ENCODE measurements around the gene COA6. TPM values are rescaled to one million over a fixed set of nuclear protein-coding genes. Genes with fewer than 3 reads are reported as not detected.

The COA6 gene
- total and polyA plus RNA-seq, 2 of the 13 experiments (the other 11 are each of a cell fraction or from before 2014, with no cell fraction given), result 32.4 to 104 TPM

GRCh38 chr1:234355782-234356510 lies 17.3 kb upstream of the COA6 start:
- H3K4me2 ChIP-seq (ENCODE audit: low read depth, low read length), result peak overlapping the region; percentile 62
- H3K27me3 ChIP-seq (ENCODE audit: control insufficient read depth in 1 of 2, insufficient read depth in 2 of 2, low read length in 2 of 2), result no peaks in the 10 kb centered on the region; a peak in 1 of 5 replicates
- BruUV-seq (replicated peaks), result no TSS peak
- peaks cover 29% of the 10 kb centered on the region for H3K4me1 ChIP-seq (ENCODE audit: insufficient read depth, low read length)
- no peak overlapping the region for H2AFZ ChIP-seq (ENCODE audit: low read length)
- WGBS (ENCODE audit: low lambda C conversion rate), result 24% methylated on average over 3 of the region's 3 CpGs
- CTCF ChIA-PET (ENCODE audit: low intra/inter-chr PET ratio, low total read pairs), result no interaction called here
- intact Hi-C loops (cut with micrococcal nuclease; ENCODE audit: unreplicated experiment), result no loop called here
- H3K9ac ChIP-seq (ENCODE audit: insufficient read depth, low read depth, low read length), result no peak overlapping the region
- ATAC-seq (peak; percentile 54; the same call in 1 of the 3 replicates), DNase-seq (ENCODE audit: low spot score) (peak; percentile 11), FAIRE-seq (peak; percentile 15)
- POLR2A ChIA-PET, result interaction anchor here (1.1 to 1.3 kb wide), 2 partner anchors 15 to 28 kb away, joined by 6 read pairs; no protein-coding TSS in a partner anchor
- no peaks in the 10 kb centered on the region for H3K9me3 ChIP-seq (ENCODE audit: low read length)
- in situ Hi-C loops (cut with HindIII; ENCODE audit: extremely low pct_ligation_motif_present, low pct_unique_long_range_greater_than_20kb), result no loop called here
- peaks cover 3% of the 10 kb centered on the region for H3K79me2 ChIP-seq (ENCODE audit: insufficient read depth, low read length)
- no peaks in the 10 kb centered on the region for H3K36me3 ChIP-seq (replicated peaks in 1 of 2; ENCODE audit: control insufficient read depth in 1 of 2, insufficient read depth in 2 of 2, low read length in 2 of 2)
- H4K20me1 ChIP-seq (ENCODE audit: insufficient read depth, low read length), result no peaks in the 10 kb centered on the region
- peak overlapping the region in 2 of 3 experiments; percentile 51 to 64; a peak in 1 of 6 replicates for H3K4me3 ChIP-seq (replicated peaks in 1 of 3; ENCODE audit: insufficient read depth in 1 of 3, low read depth in 2 of 3, low read length in 3 of 3)
- H3K27ac ChIP-seq (ENCODE audit: extremely low read length, insufficient read depth, low read length), result peak overlapping the region; percentile 11
- no peak for TF ChIP-seq FOXC1 (CRISPR knock-in tag; IDR thresholded peaks at IDR 0.05; ENCODE audit: borderline replicate concordance)
- no peak for TF ChIP-seq ZNF180 (CRISPR knock-in tag; IDR thresholded peaks at IDR 0.05; ENCODE audit: borderline replicate concordance, low read depth)
- no peak for TF ChIP-seq ZNF367 (CRISPR knock-in tag; IDR thresholded peaks at IDR 0.05; ENCODE audit: borderline replicate concordance)
- no peak for TF ChIP-seq ZNF33B (CRISPR knock-in tag; IDR thresholded peaks at IDR 0.05)
- TF ChIP-seq, protein P1, sequence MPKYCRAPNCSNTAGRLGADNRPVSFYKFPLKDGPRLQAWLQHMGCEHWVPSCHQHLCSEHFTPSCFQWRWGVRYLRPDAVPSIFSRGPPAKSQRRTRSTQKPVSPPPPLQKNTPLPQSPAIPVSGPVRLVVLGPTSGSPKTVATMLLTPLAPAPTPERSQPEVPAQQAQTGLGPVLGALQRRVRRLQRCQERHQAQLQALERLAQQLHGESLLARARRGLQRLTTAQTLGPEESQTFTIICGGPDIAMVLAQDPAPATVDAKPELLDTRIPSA (CRISPR knock-in tag; IDR thresholded peaks at IDR 0.05; ENCODE audit: borderline replicate concordance), result no peak
- no peak for TF ChIP-seq ZNF777 (CRISPR knock-in tag; IDR thresholded peaks at IDR 0.05)
- TF ChIP-seq ZNF547 (CRISPR knock-in tag; IDR thresholded peaks at IDR 0.05), result no peak
- TF ChIP-seq POLR2AphosphoS2 (IDR thresholded peaks at IDR 0.05; ENCODE audit: low read depth, low read length), result no peak
- TF ChIP-seq ZNF329 (CRISPR knock-in tag; IDR thresholded peaks at IDR 0.05; ENCODE audit: low read depth), result no peak
- no peak for TF ChIP-seq ZFP41 (CRISPR knock-in tag; IDR thresholded peaks at IDR 0.05; ENCODE audit: borderline replicate concordance)
- TF ChIP-seq KDM5A (IDR thresholded peaks at IDR 0.05; ENCODE audit: borderline replicate concordance, low read length), result 0 out of 2 replicates have a peak, but pooled peaks have one; percentile 6
- TF ChIP-seq PITX1 (CRISPR knock-in tag; IDR thresholded peaks at IDR 0.05), result peak; percentile 36; the same call in 1 of the 2 replicates
- no peak for TF ChIP-seq ZNF260 (CRISPR knock-in tag; IDR thresholded peaks at IDR 0.05; ENCODE audit: borderline replicate concordance, low read depth)
- no peak for TF ChIP-seq SMC3 (IDR thresholded peaks at IDR 0.05; ENCODE audit: low read length)
- TF ChIP-seq ZNF83 (CRISPR knock-in tag; IDR thresholded peaks at IDR 0.05; ENCODE audit: borderline replicate concordance), result no peak
- TF ChIP-seq ZFP62 (CRISPR knock-in tag; IDR thresholded peaks at IDR 0.05), result no peak
- no peak for TF ChIP-seq PREB (CRISPR knock-in tag; IDR thresholded peaks at IDR 0.05)
- no peak for TF ChIP-seq HNF4G (IDR thresholded peaks at IDR 0.05; ENCODE audit: borderline replicate concordance, low read depth, low read length)
- TF ChIP-seq HNF4G (CRISPR knock-in tag; IDR thresholded peaks at IDR 0.05; ENCODE audit: borderline replicate concordance, low read depth), result no peak
- TF ChIP-seq NFIC (IDR thresholded peaks at IDR 0.05; ENCODE audit: low read length), result no peak
- TF ChIP-seq MED1 (CRISPR knock-in tag; IDR thresholded peaks at IDR 0.05), result no peak
- TF ChIP-seq IKZF5 (CRISPR knock-in tag; IDR thresholded peaks at IDR 0.05), result no peak
- TF ChIP-seq MXD4 (CRISPR knock-in tag; IDR thresholded peaks at IDR 0.05), result no peak
- no peak for TF ChIP-seq ZNF331 (CRISPR knock-in tag; IDR thresholded peaks at IDR 0.05)

Measured in HepG2 (cell line).